ENCODE data around the gene TTC13.
"Not testable (repeated sequence)": the region's sequence is repeated elsewhere in the genome, so short reads cannot be mapped to it uniquely, and the experiment has no call there.

The TTC13 gene

DNA sequence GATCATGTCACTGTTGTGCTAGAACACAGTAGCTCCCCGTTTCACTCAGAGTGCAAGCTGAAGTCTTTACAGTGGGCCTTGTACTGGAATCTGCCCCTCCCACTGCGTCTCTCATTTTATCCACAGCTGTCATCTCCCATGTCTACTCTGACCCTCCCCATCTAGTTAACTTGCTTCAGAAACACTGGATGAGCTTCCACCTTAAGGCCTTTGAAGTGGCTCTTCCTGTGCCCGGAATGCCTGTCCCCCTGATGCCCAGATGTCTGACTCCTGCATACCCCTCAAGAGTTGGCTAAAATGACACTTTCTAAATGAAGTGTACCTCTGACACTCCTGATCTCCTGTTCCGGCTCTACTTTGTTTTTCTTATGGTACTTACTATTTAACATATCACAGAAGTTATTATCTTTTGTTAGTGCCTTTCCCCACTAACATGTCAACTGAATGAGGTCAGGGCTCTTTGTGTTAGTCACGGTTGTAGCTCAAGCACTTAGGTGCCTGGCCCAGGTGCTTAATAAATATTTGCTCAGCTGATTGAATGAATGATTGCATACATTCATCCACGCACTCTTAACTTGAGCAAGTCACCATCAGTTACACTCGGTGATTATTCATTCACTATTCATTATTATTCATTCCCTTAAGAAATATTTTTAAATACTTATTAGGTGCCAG, 13.6 kb upstream of the TTC13 start:
- DNase-seq (ENCODE audit: low read depth), result no peak

DNA sequence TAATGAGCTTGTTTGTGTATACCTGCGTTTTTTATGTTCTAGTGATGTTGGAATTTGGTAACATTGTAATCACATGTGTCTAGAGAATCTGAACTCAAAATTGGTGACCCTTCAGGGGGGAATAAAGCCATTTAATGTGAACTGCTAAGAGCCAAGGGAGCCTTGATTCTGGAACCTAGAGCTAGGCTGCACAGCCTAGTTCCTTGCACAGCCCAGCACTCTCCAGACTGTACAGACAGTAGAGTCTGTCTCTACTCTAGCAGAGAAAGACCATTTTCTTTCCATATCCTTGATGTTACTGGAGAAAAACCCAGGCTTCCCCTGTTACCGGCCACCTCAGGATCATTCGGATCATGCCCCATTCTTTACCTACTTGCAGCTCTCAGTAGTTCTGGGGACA, 8.8 kb upstream of the TTC13 start:
- DNase-seq (ENCODE audit: low read depth), result no peak

DNA sequence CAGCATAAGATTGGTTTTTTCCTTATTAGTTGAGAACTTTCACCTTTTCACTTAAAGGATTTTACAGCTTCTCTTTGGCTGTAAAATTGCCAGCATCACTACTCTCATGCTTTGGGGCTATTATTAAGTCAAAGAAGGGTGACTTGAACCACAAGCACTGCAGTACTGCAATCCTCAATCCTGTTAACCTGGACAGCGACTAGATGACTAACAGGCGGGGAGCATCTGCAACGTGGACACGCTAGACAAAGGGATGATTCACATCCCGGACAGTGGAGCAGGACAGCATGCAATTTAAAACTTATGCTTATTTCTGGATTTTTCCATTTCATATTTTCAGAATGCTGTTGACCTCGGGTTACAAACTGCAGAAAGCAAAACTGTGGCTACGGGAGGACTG, 8.3 kb upstream of the TTC13 start:
- DNase-seq (ENCODE audit: low read depth), result no peak

DNA sequence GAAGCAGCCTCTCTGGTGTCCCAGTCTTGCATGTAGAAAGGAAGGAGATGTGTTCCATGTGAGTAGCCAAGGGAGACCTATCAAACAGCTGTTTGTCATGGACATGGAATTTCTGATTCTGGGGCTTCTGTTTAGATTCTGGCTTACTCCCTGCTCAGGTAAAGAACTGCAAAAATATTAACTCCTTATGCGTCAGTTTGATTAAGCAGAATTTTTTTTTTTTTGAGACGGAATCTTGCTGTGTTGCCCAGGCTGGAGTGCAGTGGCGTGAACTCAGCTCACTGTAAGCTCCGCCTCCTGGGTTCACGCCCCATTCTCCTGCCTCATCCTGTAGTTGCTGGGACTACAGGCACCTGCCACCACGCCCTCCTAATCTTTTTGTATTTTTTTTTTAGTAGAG, 7.0 kb upstream of the TTC13 start:
- no peak for DNase-seq (ENCODE audit: low read depth)

DNA sequence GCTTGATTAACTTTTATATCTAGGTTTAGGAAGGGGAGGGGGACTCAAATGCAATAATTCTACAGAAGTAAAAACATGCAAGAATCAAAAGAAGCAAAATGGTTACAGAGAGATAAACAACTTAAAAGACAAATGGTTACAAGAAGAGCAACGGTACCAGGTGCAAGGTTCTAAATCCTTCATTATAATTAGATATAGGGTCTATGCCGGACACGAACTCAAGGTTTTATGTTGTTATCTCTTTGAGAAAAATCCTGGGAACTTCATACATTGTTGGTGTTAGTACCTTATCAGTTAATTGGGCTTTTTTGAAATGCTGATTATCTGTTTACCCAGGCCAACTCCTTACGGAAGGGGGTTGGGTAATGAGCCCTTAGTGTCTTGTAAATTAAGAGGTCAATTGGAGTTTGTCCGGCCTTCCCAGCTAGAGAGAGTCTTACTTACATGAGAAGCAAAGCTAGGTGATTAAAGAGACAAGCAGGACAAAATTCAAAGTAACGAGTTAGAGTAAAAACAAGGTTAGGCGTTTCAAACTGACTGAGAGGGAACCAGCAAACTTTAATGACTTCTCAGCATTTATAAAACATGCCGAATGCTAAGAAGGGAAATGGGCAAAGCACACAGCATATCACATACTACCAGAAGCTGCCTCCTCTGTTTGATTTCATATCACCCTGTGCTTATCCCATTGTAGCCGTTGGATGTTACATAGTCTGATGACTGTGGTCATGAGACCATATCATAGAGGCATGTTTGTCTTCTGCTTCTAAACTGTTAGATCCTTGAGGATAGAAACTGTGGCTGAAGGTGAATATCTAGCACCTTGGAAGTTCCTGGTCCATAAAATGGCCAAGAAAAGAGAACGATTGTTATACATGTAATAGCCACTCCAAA, 6.2 kb upstream of the TTC13 start:
- DNase-seq (ENCODE audit: low read depth), result not testable (repeated sequence)

DNA sequence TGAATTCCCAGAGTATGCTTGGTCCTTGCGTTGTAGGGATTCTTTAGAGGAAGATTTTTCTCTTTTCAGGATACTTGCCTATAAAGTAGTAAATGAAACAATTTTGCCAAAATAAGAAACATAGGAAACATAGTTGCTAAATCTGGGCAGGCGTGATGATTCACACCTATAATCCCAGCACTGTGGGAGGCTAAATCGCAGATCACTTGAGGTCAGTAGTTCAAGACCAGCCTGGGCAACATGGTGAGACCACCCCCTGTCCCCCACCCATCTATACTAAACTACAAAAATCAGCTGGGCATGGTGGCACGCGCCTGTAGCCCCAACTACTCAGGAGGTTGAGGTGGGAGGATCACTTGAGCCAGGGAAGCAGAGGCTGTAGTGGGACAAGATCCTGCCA, 5.2 kb upstream of the TTC13 start:
- no peak for DNase-seq (ENCODE audit: low read depth)

DNA sequence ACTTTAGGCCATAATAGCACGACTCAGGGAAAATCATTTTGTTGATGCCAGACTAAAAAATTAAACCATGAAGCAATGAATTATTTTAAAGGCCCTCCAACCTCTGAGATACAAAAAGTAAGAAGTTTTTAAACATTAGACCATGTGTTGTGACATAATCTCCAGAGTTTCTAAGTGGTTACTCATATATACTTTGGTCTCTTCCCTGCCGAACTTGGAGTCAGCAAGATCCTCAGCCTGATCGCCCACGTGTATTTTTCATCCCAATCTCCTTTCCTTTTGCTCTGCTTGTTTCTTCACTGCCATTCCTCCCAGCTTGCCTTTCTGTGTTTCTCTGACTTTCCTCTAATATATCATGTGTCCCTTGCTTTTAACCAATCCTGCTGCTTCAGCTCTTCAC, 4.0 kb upstream of the TTC13 start:
- no peak for DNase-seq (ENCODE audit: low read depth)

DNA sequence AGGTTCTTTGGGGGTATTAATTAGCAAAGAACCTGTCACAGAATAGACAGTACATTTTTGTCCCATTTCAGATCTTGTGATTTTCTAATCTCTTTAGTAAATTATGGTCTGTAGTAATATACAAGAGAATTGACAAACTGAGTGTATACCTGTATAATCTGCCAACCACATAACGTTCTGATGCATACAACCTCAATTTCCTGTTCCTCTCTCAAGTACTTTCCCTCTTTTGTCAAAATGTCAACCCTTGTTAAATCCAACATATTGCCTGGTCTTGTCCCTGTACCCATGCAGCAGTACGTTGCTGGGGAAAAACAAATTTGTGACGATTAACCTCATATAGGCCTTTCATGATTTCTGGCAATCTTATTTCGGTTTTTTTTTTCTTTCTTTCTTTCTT, 1.3 kb upstream of the TTC13 start:
- no peak for DNase-seq (ENCODE audit: low read depth)

DNA sequence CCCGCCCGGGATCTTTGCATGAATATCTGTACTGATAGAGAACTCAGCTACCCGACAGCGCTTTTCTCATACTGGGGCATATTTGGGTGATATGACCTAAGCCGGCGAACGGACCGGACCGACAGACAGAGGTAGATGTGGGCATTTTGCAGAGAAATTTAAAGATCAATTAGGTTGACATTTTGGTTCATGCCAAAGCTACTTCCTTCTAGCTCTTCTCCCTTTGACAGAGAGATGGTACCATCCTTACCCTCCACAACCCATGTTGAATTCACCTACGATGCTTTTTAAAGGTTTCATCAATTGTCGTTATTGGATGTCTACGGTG, 692 bp upstream of the TTC13 start:
- DNase-seq (ENCODE audit: low read depth), result no peak

DNA sequence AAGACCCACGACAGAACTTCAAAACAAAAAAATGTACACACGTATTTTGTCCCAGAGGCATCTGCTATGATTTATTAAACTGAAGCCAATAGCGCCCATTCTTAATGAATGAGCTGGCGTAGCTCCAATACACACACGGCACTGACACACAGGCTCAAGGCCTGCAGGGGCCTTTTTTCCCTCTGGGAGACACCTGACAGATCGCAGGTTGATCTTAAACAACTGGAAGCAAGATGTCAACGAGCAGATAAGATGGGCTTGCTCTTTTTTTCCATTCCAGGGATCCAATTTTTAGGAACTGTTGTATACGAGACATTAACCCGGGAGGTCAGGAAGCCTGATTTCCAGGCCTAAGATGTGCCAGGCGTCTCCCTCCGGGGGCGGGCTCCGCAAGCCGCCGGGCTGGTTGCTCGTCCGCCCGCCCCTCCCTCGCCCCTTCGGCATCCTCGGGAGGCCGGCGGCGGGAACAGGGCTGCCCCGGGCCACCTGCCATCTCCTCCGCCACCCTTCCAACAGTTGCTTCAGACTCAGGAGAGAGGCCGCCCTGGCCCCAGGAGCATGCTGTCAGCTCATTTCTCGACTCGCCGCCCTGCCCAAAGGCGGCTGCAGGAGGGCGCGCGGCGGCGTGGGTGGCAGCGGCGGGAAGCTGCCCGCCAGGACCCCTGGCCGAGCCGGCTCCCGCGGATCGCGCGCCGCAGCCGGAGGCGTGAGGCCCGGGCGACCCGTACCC, 735 bp downstream of the TTC13 start:
- DNase-seq (ENCODE audit: low read depth), result peak; percentile 13

DNA sequence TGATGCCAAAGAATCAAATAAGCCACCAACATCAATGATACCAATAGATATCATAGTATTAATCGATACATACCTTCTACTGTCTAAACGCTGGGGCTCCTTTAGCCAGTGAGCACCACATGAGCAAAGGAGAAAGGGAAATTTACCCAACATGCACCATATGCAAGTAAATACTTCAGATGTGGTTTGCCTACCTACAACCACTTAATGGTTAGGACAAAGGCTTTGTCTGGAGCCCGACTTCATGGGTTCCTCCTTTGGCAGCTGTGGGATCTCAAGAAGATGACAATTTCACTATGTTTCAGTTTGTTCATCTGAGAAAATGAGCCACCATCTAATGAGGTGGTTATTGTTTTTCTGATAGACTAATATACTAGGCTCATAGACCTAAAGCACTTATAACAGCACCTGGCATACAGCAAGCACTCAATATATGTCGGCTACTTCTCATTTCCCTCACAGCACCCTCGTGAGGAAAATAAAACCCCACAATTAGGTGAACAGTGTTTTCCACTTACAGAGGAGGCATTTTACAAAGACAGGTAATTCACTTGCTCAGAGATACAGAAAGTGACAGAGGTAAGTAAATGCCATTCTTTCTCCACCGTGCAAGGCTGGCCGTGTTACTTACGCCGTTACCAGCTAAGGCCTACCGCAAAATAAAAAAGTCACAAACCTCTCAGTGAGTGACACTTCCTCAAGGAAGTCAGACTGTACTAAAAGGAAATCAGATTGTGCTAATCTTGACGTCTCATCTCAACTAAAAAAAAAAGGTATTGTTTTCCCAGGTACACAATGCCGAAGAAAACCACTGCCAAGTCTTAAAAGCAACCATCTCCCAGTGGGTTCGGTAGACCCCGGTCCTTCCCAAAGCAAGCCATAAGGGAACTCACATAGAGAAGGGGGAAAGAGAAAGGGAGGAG, 1.6 kb downstream of the TTC13 start:
- peak; percentile 6 for DNase-seq (ENCODE audit: low read depth)

DNA sequence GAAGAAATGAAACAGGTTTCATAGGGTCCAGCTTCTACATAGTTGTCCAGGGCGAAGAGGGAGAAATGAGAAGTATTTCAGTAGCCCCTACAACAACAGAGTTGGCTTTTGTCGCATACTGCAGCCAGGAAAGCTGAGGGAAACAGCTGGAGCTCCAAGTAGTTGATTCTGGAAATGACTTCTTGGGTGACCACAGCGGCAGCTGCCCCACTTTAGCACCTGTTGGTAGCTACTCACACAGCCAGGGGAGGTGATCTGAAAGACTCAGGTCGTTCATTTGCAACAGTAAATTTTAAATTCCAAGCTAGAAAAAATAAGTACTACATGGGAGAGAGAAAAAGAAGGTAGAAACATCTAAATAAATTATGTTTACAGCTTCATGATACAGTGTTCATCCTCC, 2.3 kb downstream of the TTC13 start:
- DNase-seq (ENCODE audit: low read depth), result no peak

DNA sequence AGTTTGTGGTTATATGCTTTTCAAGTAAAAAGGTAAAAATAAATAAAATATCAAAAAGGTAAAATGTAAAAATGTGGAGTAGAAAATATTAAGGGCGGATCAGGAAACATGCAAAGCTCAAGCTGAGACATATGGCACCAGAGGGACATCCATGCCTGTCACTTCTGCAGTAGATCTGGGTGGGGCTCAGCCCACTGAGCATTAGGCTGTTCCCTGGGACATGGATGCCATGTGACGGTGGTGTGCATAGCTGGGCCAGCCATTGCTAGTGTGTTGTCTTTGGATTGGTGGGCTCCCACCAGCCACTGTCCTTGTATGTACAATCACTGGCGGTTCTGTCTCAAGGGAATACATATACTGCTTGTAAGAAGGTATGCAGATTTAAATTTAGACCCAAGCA, 3.0 kb downstream of the TTC13 start:
- DNase-seq (ENCODE audit: low read depth), result no peak

DNA sequence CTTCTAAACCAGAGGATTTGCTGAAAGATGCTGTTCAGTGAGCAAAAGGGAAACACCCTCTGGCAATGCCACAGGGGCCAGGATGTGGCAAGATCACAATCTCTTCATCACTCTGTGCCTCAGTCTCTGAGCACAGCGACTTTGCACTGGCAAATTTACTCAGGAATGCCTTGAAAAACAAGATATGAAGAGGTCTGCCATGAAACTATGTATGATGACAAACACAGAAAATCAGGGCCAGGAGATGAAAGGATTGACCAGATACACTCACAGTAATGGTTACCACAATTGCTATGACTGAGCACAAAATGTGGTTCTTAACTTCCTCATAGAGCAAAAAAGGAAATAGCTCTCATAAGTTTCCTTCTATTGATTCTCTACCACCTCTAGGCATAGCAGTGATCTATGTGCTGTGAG, 5.8 kb downstream of the TTC13 start:
- peak; percentile 44 for DNase-seq (ENCODE audit: low read depth)

DNA sequence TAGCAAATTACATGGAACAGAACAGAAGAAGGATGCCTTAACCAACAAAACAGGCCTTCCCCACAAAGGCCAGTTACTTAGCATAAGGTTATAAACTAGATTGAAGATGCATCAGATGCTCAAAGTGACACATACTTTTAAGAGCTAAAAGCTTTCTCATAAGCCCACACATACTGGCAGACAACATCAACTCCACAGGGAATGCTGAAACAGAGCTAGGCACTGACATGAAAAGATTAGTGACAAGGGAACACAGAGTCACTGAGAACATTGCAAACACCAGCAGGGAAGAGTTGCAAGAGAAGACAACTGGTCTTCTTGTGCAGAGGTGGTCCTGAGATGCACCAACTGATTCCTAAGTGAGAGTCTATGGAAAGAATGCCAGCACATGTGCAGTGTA, 6.9 kb downstream of the TTC13 start:
- no peak for DNase-seq (ENCODE audit: low read depth)

DNA sequence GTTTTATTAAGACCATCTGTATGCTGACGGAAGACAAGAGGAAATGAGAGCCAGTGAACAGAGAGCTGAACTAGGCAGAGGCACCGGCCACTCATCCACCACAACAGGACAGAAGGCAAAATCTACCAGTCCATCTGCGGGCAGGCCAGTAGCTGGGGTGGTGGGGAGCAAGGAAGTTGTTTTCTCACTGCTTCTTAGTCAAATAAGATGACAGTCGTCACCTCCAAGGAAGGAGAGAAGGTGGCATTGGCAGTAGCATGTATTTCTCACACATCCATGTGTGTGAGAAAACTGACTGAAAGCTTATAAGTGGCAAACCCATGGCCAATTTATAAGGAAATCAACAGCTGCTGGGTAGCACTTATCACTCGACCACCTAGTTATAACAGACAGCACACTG, 8.2 kb downstream of the TTC13 start:
- DNase-seq (ENCODE audit: low read depth), result no peak

DNA sequence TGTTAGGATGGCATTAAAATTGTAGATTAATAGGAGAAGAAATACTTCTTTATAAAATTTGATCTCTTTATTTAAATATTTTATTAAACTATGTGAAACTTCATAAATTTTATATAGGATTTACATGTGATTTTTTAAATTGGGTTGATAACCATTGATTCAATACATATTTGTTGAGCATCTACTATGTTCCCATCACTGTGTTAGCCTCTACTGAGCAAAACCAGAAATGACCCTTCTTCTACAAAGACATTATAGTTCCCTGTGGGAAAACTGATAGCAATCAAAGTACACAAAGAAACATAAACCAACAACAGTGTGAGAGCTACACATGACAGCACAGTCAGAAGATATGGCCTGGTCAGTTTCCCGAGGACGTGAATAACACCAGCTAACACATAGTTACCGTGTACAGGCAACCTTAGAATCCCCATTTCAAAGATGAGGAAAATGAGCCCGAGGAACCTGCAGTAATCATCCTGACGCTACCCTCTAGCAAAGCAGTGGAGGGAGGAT, 12.2 kb downstream of the TTC13 start:
- no peak for DNase-seq (ENCODE audit: low read depth)

DNA sequence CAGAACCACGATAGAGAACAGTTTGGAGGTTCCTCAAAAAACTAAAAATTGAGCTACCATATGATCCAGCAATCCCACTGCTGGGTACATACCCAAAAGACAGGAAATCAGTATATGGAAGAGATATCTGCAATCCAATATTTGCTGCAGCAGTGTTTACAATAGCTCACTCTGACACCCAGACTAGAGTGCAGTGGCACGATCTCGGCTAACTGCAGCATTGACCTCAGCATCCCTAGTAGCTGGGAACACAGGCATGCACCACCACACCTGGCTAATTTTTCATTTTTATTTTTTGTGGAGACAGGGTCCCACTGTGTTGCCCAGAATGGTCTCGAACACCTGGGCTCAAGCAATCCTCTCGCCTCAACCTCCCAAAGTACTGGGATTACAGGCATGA, 13.1 kb downstream of the TTC13 start:
- no peak for DNase-seq (ENCODE audit: low read depth)

DNA sequence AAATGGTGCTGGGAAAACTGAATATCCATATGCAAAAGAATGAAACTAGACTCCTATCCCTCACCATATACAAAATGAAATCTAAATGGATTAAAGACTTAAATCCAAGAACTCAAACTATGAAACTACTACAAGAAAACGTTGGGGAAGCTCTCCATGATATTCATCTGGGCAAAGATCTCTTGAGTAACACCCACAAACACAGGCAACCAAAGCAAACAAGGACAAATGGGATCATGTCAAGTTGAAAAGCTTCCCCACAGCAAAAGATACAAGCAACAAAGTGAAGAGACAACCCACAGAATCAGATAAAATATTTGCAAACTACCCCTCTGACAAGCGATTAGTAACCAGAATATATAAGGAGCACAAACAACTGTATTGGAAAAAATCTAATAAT, 13.8 kb downstream of the TTC13 start:
- DNase-seq (ENCODE audit: low read depth), result no peak

DNA sequence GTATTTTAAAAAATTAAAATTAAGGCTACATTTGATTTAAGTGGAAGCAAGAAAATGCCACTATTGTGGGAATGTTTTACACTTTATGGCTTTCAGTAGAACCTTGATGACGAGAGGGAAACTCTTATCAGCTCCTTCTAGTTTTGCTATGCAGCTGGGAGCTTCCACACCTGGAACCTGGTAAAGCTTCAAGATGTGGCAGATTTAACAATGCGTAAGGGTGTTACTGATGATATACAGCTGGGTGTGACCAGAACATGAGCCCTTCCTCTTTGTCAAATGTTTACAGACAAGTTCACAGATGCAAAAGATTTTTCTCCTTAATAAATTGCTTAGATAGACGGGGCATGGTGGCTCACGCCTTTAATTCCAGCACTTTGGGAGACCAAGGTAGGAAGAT, 20.3 kb downstream of the TTC13 start:
- DNase-seq (ENCODE audit: low read depth), result no peak

DNA sequence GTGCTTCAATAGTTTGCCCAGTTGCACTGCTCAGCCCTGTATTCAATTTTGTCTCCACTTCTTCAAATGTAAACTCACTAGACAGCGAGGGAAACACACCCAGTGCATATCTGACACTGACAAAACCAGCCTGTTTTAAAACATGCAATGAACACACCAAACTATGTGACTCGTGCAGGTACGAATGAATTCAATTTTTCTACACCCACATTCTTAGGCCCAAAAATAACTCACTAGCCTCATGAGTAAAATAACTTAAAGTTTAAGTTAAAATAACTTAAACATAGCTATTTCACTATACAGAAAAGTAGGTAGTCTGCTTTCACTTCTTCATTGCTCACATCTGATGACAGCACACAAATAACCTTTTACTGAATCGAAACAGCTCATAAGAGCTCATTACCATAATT, 21.1 kb downstream of the TTC13 start:
- no peak for DNase-seq (ENCODE audit: low read depth)

DNA sequence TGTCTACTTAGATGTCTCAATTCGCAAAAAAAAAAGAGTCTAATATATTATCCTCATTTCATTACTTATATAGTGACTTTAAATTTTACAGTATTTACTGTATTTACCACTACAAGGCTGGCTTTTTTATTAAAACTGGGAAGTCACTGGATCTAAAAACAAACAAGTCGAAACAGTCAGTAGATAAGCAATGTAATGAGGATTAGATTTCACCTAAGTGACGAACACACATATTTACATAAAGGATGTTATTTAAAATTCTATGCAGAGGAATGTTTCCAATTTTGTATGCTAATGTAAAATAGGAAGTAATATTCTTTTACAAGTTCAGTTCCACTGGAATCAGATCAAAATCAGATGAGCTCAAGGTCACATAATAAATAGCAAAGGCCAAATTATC, 28.3 kb downstream of the TTC13 start:
- no peak for DNase-seq (ENCODE audit: low read depth)

Data from activated T-helper 1 cell treated with Interleukin-2 at 50 U/mL for 16 hours (primary cell).